GM12875 (cell line): Measurements from ENCODE around the gene C7.
"Not testable (repeated sequence)": the region's sequence is repeated elsewhere in the genome, so short reads cannot be mapped to it uniquely, and the experiment has no call there.

ENCODE experiments used
- H3K4me3 ChIP-seq: one replicate; pipeline ENCODE4 v1.5.1; 2011; ENCODE audit warnings: low read depth, low read length, control low read depth
- CTCF ChIP-seq: IDR thresholded peaks from 2 replicates; pipeline ENCODE4 v1.5.1; 2011; ENCODE audit warnings: low read depth, mild to moderate bottlenecking, control low read depth, inconsistent platforms, low read length, moderate library complexity, borderline replicate concordance; ENCODE audit not compliant: insufficient read depth

C7 gene

DNA sequence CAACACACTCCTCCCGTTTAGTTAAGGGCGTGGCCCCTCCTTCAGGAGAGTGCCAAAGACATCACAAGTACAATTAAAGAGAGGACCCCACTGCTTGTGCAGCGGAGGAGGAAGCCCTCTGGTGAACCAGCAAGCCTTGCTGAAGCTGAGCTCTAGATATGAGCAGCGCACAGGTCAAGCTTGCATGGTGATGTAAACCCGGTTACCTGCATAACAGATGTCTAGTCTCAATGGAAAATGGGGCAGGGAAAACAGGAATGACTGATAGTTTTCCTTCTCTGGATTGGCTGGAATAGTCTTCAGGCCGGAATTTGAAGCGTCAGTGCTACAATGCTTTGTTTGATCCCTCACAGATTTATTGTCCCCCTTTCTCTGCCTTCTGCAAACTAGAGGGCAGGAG lies 95.6 kb downstream of the C7 start:
- no peak for TF ChIP-seq CTCF
- H3K4me3 ChIP-seq, result no peak overlapping the region

DNA sequence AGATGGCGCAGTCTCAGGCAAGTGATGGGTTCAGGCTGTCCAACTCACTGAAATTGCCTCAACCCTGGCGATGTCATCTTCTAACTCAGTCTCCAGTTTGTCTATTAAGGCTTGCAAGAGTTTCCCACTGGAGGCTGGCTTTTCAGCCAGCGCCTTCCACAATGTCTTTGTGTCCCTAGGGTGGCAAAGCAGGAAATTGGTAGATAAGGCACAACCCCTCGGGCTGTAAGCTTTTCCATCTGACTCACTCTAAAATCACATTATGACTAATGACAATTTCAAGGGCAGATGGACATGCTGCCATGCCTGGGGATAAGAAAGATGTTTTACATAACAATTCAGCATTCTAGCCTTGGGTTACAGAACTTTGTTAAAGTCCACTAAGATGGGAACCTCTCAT lies 99.9 kb downstream of the C7 start:
- no peak overlapping the region for H3K4me3 ChIP-seq
- no peak for TF ChIP-seq CTCF

- TF ChIP-seq CTCF, result no peak
Measured at GRCh38 chr5:41010572-41010971, 101.3 kb downstream of the C7 start.

DNA sequence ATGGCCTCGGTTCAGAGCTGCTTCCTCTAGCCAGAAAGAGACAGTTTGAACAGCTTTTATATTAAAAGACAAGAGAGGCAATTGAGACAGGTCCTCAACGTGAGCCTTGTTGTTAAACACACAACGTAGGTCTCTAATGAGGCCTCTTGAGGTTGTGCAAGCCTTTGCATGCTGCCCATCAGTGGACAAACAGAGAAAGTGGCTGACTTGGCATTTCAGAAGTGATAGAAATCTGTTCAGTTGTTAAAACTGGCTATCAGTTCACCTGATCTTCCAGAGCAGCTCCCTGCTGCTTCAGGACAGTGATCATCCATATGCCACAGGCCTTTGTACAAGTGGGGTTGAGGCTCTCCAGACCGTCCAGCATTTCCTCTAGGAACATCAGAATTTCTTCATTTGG lies 103.0 kb downstream of the C7 start:
- no peak overlapping the region for H3K4me3 ChIP-seq
- TF ChIP-seq CTCF, result no peak

More at GRCh38 chr5:41010572-41010971, 101.3 kb downstream of the C7 start:
- H3K4me3 ChIP-seq, result no peak overlapping the region

GRCh38 chr5:41022600-41022999 lies 113.3 kb downstream of the C7 start:
- H3K4me3 ChIP-seq, result not testable (repeated sequence)
